Posterior vena cava (tissue), 2 donors: ENCODE results near the gene CACNA1C. TPM values are rescaled to one million over a fixed set of nuclear protein-coding genes. Genes with fewer than 3 reads are reported as not detected.

Experiments used
- DNase-seq: peaks from one replicate; pipeline ENCODE4 v3.0.0-alpha.2; 2020; ENCODE audit warnings: low spot score
- intact Hi-C, 2 donors: fragments of 100-400 bp; cut with DNase I; formaldehyde crosslinking; loops; one replicate each; pipeline versions ENCODE4 v1.14.1 to v1.14.2; 2022 to 2023
- total RNA-seq, 2 donors: library from RNA; stranded (reverse); fragmentation: NEBNext Ultra II Directional; extraction: Animal tissue kit (Norgen Biotek cat#: 25700); gene quantifications; one replicate each; pipeline ENCODE4 v1.2.1, GENCODE V29; 2021
- donor health status: DM: yes; HTN: yes; CAD: no.
- donor health status: DM: yes; HTN: yes; CAD: no.

Gene CACNA1C
- total RNA-seq, 2 donors from 2014 or later: 71.3 to 71.8 TPM

DNA sequence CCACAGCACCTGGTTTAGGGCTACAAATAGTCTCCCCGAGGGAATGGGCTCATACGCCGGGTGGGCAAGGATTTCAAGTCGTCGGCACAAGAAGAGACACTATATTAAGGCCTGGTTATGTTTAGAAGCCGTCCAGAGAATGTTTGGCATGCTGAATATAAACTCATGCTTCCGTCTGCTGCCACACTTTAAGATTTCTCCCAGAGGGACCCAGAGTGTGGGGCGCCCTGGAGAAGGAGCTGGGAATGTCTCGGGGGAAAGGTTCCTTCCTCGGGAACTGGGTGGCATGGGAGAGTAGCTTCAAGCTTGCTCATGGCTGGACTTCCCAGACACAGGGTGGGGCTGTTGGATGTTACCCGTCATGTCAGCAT, 295.7 kb downstream of the CACNA1C start:
- DNase-seq: no peak
- intact Hi-C loops: no loop called here

DNA sequence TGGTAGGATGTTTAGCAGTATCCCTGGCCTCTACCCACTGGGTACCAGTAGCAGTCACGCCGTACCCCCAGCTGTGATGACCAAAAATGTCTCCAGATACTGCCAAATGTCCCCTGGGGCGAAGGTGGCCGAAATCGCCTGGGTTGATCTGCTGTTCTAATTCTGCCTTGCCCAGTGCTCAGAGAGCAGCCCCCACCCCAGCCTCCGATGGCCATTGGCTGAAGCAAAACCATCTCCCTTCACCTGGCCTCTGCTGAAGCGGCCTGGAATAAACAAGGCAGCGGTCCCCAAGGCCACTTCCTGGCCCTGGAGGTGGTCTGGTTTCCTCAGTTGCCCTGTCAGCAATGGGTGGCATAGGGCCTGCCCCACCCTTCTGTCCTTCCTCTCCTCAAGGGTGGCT, 298.4 kb downstream of the CACNA1C start:
- intact Hi-C loops: loop anchor here in 1 of 2 donors (5.0 kb wide), 1 partner anchor 36 kb away; no protein-coding TSS in a partner anchor
- no peak for DNase-seq

DNA sequence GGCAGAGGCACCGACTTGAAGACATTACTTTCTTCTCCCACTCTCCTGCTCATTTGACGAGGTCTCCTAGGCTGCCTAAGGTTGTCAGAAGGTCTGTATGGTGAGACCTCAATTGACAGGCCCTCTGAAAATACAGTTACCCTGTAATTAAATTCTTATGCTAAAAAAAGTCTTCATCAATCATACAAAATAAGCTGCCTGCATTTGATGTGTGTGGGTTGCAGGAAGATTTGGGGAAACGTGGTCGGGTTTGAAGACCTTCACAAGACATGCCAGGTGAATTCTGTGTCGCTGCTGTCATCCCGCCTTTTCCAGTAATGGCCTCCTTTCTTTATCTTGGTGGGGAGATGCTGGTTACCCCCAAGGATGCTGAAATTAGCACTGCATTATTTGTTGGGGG, 299.4 kb downstream of the CACNA1C start:
- no peak for DNase-seq
- intact Hi-C loops: loop anchor here in 1 of 2 donors (5.0 kb wide), 1 partner anchor 35 kb away; no protein-coding TSS in a partner anchor

DNA sequence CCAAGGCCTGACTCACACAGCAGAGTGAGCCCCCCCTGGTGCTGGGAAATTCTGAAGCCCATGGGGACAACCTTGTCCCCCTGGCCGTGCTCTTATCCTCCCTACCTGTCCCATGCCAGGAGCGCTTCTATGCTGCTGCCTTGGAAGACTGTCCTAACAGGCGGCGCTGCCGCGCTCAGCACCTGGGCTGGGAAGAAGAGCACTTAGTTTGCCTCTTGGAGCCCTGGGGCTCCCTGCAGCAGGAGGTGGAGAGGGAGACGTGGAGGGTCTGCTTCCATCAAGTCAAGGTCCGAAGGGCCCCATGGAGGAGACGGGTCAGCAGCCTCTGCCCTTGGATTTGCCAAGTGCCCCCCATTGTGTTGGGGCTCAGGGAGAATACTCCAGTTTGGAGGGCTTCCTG, 300.5 kb downstream of the CACNA1C start:
- no peak for DNase-seq
- intact Hi-C loops: loop anchor here in 1 of 2 donors (5.0 kb wide), 1 partner anchor 34 kb away; no protein-coding TSS in a partner anchor

DNA sequence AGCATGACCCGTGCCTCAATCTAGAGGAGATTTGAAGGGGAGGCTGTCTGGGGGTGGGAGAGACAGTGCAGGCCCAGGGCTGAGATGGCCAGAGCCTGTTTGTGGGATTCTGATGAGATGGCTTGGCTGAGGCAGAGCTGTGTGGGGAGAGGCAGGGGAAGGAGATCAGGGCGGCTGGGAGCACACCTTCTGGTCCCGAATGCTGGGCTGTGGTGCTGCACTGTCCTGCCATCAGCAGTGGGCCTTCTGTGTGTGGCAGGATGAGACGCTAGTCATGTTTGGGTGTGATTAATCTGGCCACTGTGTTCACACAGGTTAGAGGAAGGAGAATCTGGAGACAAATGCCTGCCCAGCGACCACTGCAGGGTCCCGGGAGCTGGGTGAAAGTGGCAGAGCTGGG, 300.9 kb downstream of the CACNA1C start:
- no peak for DNase-seq
- intact Hi-C loops: loop anchor here in 1 of 2 donors (5.0 kb wide), 1 partner anchor 34 kb away; no protein-coding TSS in a partner anchor

DNA sequence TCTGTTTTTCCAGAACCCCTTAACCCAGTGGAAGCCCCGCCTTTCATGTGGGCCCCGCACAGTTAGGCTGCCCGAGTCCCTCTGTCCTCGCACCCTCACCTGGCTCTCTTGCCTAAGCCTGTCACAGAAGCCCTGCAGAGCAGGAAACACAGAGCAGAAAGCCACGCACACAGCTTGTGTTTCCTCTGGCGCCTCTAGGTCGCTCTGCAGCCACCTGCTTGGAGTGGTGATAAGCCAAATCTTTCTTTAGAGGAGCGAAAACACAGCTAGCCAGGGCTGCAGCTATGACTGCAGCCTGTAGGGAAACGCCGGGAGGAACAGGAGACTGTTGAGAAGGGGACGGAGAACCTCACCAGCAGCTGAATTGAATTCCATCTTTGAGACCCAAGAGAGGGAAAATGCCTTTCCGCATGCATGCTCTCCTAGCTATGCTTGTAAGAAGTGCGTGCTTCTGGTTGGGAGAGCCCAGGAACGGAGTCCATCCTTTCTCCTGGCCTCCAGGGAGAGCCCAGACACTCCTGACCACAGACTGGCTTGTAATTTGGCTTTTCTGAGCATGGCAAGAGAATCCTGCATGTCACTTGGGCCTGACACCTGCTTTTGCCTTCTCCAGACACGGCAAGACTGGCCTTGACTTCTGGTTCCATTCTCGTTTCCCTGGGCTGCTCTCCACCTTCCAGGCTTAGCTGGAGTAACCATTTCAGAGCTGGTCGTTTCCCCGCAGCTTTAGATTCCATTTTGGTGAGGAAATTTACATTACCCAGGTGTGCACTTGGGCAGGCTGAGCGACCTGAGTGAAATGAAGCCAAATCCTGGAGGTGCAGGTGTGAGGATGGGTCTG, 301.6 kb downstream of the CACNA1C start:
- intact Hi-C loops: loop anchor here in 1 of 2 donors (5.0 kb wide), 1 partner anchor 33 kb away; no protein-coding TSS in a partner anchor
- no peak for DNase-seq

DNA sequence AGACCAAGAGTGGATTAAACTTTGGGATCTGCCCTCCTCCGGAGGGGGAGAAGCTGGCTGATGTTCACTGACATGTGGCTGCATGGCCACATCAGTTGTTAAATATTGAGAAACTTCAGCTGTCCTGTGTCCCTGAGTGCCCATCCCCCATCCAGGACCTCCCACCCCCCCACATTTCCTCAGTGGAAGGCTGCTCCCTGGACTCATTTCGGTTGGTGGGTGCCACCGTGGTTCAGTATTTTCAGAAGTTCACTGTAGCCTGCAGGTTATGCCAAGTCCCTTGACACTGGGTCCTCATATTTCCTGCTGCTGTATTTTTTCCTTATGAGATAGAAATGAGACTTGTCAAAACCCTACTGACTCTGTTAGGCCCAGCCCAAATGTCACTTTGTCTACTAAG, 302.4 kb downstream of the CACNA1C start:
- intact Hi-C loops: no loop called here
- no peak for DNase-seq

DNA sequence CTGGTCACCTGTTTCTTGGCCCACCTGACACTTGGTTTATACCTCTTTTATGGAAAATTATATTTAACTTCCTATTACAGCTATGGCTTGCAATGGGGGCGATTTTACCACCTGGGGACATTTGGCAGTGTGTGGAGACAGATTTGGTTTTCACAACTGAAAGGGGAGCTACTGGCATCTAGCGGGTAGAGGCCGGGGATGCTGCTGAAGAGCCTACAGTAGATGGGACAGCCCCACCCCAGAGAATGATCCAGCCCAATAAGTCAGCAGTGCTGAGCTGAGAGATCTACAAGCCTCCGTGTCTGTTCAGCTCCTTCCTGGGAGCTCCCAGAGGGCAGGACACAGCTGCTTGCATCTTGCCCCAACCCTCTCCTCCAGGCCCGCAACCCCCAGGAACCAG, 302.8 kb downstream of the CACNA1C start:
- DNase-seq: no peak
- intact Hi-C loops: no loop called here

DNA sequence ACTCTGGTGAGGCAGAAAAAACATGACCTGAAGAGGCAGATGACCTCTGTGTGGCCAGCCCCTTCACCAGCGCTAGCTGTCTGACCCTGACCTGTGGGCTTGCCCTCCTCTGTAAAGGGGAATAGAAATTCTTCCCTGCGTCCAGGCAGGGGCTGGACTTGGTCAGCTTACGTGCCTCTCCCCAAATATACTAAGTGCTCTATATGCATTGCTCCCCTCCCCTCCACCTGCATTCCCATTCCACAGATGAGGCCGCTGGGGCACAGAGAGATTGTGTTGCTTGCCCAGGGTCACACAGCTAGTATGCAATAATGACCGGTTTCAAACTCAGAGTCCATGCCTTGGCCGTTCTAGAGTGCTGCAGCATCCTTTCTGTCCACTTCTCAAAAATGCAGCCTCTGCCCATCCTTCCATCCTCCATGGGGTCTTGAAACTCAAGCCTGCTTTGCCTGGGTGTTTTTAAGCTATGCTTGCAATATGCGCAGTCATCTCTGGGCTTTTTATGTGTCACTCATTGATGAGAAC, 303.9 kb downstream of the CACNA1C start:
- DNase-seq: no peak
- intact Hi-C loops: no loop called here

DNA sequence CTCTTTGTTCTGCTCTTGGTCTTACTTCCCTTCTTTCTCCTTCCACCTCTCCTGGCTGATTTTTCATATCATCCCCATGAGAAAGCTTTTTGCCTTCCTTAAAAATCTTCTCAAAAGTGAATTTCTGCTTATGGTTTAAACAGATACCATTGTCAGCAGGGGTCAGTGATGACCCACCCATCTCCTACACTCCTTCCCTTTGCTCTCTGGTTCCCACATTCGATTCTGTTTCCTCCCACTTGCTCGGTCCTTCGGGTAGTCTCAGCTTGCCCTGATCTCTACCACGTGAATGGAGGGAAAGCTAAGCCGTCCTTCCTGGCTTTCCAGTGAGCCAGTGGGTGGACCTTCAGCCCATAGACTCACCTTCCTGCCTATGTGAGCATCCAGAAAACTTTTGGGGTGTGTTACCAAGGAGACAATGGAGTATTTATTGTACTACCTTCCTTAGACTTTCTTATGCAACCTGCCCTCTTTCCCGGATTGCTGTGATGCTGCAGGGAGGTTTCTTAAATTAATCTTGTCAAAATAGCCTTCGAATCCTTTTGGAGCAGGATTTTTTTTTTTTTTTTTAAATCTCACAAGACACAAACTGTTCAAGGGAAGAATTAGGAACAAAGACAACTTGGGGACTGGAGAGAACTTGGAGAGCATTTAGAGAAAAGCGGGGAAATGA, 306.3 kb downstream of the CACNA1C start:
- no peak for DNase-seq
- intact Hi-C loops: no loop called here

DNA sequence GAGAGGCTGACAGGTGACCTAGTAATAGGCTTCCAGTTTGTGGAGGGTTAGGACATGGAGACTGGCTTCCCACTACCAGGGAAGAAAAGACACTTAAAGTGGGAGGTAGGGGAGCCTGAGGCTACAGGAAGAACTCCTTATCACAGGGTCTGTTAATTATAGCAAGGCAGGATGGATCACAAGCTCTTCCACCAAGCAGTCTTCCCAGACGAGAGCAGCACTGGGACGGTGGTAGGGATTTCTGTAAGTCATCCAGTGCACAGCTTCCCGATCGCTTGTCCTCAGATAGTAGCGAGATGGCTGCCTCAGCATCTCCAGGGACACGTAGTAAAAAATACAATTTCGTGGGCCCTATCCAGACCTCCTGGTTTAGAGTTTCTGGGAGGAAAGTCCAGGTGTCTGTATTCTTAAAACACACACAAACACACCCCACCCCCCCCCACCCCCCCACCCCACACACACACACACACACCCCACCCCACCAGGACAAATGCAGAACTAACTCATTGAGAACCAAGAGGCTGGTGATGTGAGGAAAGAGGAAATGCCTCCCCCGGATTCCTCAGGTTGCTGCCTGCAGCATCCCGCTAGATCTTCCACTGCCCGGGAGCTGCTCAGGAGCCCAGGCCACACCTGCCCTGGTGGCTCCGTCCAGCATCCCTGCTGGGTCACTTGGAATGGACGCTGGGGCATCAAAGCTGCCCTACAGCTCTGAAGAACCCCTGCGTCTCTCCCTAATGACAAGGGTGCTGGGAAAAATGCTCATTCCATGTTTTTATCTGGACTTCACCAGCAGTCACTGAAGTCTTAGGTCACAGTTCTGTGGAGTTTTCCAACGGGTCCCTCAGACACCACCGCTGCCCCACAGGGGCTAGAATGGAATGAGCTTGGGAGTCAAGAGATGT, 307.2 kb downstream of the CACNA1C start:
- intact Hi-C loops: no loop called here
- DNase-seq: no peak

DNA sequence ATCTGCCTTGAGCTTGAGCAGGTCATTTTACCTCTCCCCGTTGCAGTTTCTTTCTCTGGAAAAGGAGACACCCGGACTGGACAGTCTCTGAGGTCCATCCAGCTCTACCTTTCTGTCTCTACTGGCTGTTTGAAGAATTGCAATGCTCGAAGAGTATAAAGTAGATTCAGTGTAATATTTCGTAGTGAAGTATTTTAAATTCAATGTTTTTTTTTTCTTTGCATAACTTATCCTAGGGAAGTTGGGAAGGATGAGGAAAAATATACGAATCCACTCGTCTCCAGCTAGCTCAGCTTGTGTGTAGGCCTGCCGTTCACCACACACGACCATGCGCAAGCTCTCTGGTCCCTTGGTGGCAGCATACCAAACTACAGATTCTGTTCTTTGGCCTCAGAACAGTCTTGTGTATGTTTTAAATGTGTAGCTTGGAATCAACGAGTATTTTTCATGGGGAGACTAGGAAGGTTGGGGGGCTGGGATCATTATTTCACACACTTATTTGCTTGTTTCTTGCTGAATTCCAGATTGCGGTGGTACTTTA, 307.9 kb downstream of the CACNA1C start:
- DNase-seq: no peak
- intact Hi-C loops: no loop called here

DNA sequence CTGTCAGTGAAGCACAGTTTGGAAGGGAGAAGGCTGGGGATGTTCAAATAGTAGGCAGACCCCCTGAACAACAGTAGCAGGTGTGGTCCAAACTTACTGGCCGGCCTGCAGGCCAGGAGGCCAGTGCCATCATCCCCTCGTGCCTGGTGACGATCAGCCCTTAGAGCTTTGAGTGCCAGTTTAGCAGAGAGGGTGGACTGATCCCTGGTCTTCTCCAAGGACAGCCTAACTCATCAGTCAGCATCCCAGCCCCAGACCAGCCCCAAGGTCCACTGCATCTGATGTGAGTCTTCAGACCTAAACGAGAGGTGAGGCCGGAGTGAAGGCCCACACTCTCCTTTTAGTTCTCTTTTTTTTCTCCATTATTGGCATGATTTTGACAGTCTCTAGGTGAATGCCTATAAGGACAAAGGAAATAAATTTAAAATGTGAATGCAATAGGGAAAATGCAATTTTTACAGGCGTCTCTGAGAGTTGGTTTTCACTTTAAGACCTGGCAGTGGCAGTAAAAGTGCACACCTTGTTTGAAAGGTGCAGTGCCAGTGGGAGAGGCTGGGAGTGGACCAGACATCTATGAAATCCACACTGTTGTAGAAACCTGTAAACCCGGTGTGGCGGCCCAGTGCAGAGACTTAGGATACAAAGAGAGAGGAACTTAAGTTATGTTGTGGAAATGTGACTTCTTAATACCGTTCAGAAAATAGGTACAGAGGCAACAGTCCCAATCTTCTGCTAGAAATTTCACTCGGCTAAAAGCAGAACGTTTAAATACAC, 311.2 kb downstream of the CACNA1C start:
- intact Hi-C loops: no loop called here
- no peak for DNase-seq

DNA sequence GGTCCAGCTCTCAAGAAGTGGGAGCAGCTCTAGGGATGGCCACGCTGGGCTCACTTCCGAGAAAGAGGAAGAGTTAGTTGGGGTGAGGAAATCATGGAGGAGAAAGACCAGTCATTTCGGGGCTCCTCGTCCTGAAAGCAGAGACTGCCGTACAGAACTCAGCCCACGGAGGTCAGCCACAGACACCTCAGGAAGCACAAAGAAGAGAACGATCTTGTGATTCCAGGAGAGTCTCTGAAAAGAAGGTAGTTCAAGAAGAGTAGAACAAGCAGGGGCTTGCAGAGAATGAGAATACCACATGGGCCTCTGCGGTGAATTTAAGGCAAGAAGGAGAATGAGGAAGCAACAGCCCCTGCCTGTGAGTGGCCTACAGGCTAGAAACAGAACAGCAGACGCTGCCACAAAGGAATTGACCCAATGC, 311.9 kb downstream of the CACNA1C start:
- no peak for DNase-seq
- intact Hi-C loops: no loop called here

DNA sequence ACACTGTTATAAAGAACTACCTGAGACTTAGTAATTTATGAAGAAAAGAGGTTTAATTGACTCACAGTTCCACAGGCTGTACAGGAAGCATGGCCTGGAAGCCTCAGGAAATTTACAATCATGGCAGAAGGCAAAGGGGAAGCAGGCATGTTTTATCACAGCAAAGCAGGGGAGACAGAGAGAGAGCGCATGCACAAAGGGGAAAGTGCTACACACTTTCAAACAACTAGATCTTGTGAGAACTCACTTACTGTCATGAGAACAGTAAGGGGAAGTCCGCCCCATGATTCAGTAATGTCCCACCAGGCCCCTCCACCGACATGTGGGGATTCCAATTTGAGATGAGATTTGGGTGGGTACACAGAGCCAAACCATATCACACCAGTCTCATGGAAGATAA, 313.9 kb downstream of the CACNA1C start:
- no peak for DNase-seq
- intact Hi-C loops: no loop called here

DNA sequence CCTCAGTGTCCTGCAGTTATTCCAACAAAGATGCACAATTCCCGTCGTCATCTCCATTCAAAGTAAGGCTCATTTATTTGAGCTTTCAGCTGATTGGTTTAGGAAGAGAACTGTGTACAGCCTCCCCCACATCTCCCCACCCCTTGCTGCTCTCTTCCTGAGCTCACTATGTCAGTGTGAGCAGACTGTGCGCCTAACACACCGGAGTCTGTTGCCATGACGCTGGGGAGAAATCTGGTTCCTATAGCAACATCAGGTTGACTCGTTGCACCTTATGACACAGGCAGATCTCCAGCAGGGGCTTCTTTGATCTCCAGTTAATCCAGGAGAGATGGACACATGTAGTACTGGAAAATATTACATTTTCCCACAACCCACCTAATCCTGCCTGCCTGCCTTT, 319.4 kb downstream of the CACNA1C start:
- DNase-seq: no peak
- intact Hi-C loops: no loop called here

DNA sequence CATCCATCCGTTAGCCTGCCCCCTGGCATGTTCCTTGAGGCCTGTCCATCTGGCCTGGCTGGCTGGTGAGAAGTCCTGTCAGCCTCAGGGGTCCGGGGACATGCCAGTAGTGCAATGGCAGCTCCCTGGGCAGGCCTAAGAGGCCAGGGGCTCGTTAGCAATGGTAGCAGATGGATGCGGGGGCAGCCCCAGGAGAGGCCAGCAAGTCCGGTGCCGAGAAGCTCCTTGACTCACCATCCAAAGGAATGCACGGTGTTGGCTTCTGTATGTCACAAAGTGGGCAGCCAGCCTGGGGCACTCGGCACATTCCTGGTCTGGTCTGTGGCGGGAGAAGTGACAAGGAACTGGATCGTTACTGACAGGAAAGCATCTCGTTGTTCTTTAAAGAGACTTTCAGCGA, 319.9 kb downstream of the CACNA1C start:
- DNase-seq: no peak
- intact Hi-C loops: no loop called here

DNA sequence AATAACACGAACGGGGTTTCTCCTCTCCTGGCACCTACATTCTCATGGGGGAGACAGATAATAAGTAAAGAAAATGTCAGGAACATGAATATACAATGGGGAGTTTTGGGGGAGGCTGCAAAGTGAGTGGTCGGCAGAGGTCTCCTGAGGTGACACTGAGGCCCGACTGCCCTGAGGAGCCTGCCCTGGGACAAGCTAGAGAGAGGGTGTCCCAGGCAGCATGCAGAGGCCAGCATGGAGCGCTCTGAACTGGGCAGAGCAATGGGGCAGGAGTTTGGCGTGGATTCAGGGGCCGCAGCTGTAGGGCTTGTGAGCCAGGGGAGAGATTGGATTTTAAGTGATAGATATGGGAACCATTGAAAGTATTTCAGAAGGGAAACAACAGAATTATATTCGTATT, 320.5 kb downstream of the CACNA1C start:
- DNase-seq: no peak
- intact Hi-C loops: no loop called here
